ENCODE results near the gene AGRP. TPM values are rescaled to one million over a fixed set of nuclear protein-coding genes. Genes with fewer than 3 reads are reported as not detected.
A peak's percentile ranks its signal among the peaks of the same experiment; 100 is the strongest.

The AGRP gene
- polyA plus RNA-seq, 1 donor (not counting 4 experiments of a cell fraction or from before 2014, with no cell fraction given) = not detected

GRCh38 chr16:67530013-67530939, 46.9 kb upstream of the AGRP start:
- peak overlapping the region; percentile 53 to 61 (median 56) for H3K4me3 ChIP-seq (ENCODE audit: control insufficient read depth in 2 of 3, extremely low read depth in 1 of 3, insufficient read depth in 2 of 3, low read depth in 1 of 3, low read length in 3 of 3)
- H4K20me1 ChIP-seq (ENCODE audit: control insufficient read depth, extremely low read depth, insufficient read depth, low read length) = no peaks in the 10 kb centered on the region
- DNase-seq (ENCODE audit: low read depth, low spot score) = no peak
- peak overlapping the region; percentile 3 for H3K27ac ChIP-seq (ENCODE audit: control insufficient read depth, insufficient read depth, low read length)
- no peaks in the 10 kb centered on the region for H3K9me3 ChIP-seq (ENCODE audit: control insufficient read depth, low read depth, low read length)
- H3K9me1 ChIP-seq (ENCODE audit: control insufficient read depth, extremely low read depth, insufficient read depth, low read length) = peaks cover 6% of the 10 kb centered on the region
- H3K79me2 ChIP-seq (ENCODE audit: control insufficient read depth, insufficient read depth, low read length) = peaks cover 30% of the 10 kb centered on the region
- no peaks in the 10 kb centered on the region for H3K36me3 ChIP-seq (ENCODE audit: control insufficient read depth in 2 of 2, extremely low read depth in 1 of 2, insufficient read depth in 2 of 2, low read length in 2 of 2)
- H3K9ac ChIP-seq (ENCODE audit: control insufficient read depth, extremely low read depth, insufficient read depth, low read length) = peak overlapping the region; percentile 62
- peak overlapping the region; percentile 85 for H3K4me2 ChIP-seq (ENCODE audit: control insufficient read depth, extremely low read depth, insufficient read depth, low read depth, low read length)
- peaks cover 49% of the 10 kb centered on the region for H3K4me1 ChIP-seq (ENCODE audit: control insufficient read depth, extremely low read depth, insufficient read depth, low read length)
- no peaks in the 10 kb centered on the region for H3K27me3 ChIP-seq (ENCODE audit: control insufficient read depth, extremely low read depth, insufficient read depth, low read length)
- H2AFZ ChIP-seq (ENCODE audit: control insufficient read depth, low read length) = no peak overlapping the region
- dilution Hi-C loops (cut with MboI; ENCODE audit: extremely low pct_ligation_motif_present, low sequenced_read_pairs) = no loop called here
- FAIRE-seq = no peak
- no peak for TF ChIP-seq EZH2 (IDR thresholded peaks at IDR 0.05; ENCODE audit: low read length)
- no peak for TF ChIP-seq CTCF (optimal IDR thresholded peaks at IDR 0.05 in 1 of 3, IDR thresholded peaks at IDR 0.05 in 1 of 3, conservative IDR thresholded peaks at IDR 0.05 in 1 of 3; ENCODE audit: extremely low read depth in 1 of 3, insufficient read depth in 2 of 3, low read length in 3 of 3)

GRCh38 chr16:67529582-67530012, 46.2 kb upstream of the AGRP start:
- peak overlapping the region; percentile 7 for H2AFZ ChIP-seq (ENCODE audit: control insufficient read depth, low read length)
- peaks cover 30% of the 10 kb centered on the region for H3K79me2 ChIP-seq (ENCODE audit: control insufficient read depth, insufficient read depth, low read length)
- H3K27ac ChIP-seq (ENCODE audit: control insufficient read depth, insufficient read depth, low read length) = peak overlapping the region; percentile 3
- H3K9ac ChIP-seq (ENCODE audit: control insufficient read depth, extremely low read depth, insufficient read depth, low read length) = peak overlapping the region; percentile 62
- H3K27me3 ChIP-seq (ENCODE audit: control insufficient read depth, extremely low read depth, insufficient read depth, low read length) = no peaks in the 10 kb centered on the region
- no peaks in the 10 kb centered on the region for H3K9me3 ChIP-seq (ENCODE audit: control insufficient read depth, low read depth, low read length)
- no peaks in the 10 kb centered on the region for H3K36me3 ChIP-seq (ENCODE audit: control insufficient read depth in 2 of 2, extremely low read depth in 1 of 2, insufficient read depth in 2 of 2, low read length in 2 of 2)
- H3K9me1 ChIP-seq (ENCODE audit: control insufficient read depth, extremely low read depth, insufficient read depth, low read length) = peaks cover 6% of the 10 kb centered on the region
- H4K20me1 ChIP-seq (ENCODE audit: control insufficient read depth, extremely low read depth, insufficient read depth, low read length) = no peaks in the 10 kb centered on the region
- FAIRE-seq (no peak), DNase-seq (ENCODE audit: low read depth, low spot score) (no peak)
- peak overlapping the region; percentile 85 for H3K4me2 ChIP-seq (ENCODE audit: control insufficient read depth, extremely low read depth, insufficient read depth, low read depth, low read length)
- peaks cover 53% of the 10 kb centered on the region for H3K4me1 ChIP-seq (ENCODE audit: control insufficient read depth, extremely low read depth, insufficient read depth, low read length)
- peak overlapping the region; percentile 53 to 61 (median 56) for H3K4me3 ChIP-seq (ENCODE audit: control insufficient read depth in 2 of 3, extremely low read depth in 1 of 3, insufficient read depth in 2 of 3, low read depth in 1 of 3, low read length in 3 of 3)
- TF ChIP-seq CTCF (optimal IDR thresholded peaks at IDR 0.05 in 1 of 3, IDR thresholded peaks at IDR 0.05 in 1 of 3, conservative IDR thresholded peaks at IDR 0.05 in 1 of 3; ENCODE audit: extremely low read depth in 1 of 3, insufficient read depth in 2 of 3, low read length in 3 of 3) (no peak), EZH2 (IDR thresholded peaks at IDR 0.05; ENCODE audit: low read length) (no peak)
- dilution Hi-C loops (cut with MboI; ENCODE audit: extremely low pct_ligation_motif_present, low sequenced_read_pairs) = no loop called here

Data from keratinocyte (primary cell).